ENCODE measurements around the gene MDFIC. TPM values are rescaled to one million over a fixed set of nuclear protein-coding genes. Genes with fewer than 3 reads are reported as not detected.

MDFIC gene
- total RNA-seq, 2 experiments from 2014 or later = 58.0 to 84.1 TPM

- no peak for ATAC-seq
- no peak for DNase-seq
- Mint-ChIP-seq H3K9me3 (ENCODE audit: low read depth) (no peaks in the 10 kb centered on the region), H3K27ac (no peak overlapping the region), H3K4me1 (peaks cover 39% of the 10 kb centered on the region), H3K4me3 (no peak overlapping the region), H3K27me3 (no peaks in the 10 kb centered on the region), H3K36me3 (peaks cover 13% of the 10 kb centered on the region)
- CTCF ChIA-PET = no interaction called here
Measured at GRCh38 chr7:114972567-114972966, 50.7 kb downstream of the MDFIC start.

GRCh38 chr7:114973147-114973546, 51.3 kb downstream of the MDFIC start:
- Mint-ChIP-seq H3K27ac (no peak overlapping the region), H3K9me3 (ENCODE audit: low read depth) (no peaks in the 10 kb centered on the region), H3K4me1 (peaks cover 39% of the 10 kb centered on the region), H3K27me3 (no peaks in the 10 kb centered on the region), H3K4me3 (no peak overlapping the region), H3K36me3 (peaks cover 12% of the 10 kb centered on the region)
- CTCF ChIA-PET = no interaction called here
- ATAC-seq (no peak), DNase-seq (no peak)

- Mint-ChIP-seq H3K27me3 (no peaks in the 10 kb centered on the region), H3K4me1 (peaks cover 39% of the 10 kb centered on the region), H3K4me3 (no peak overlapping the region), H3K27ac (no peak overlapping the region), H3K9me3 (ENCODE audit: low read depth) (no peaks in the 10 kb centered on the region), H3K36me3 (peaks cover 17% of the 10 kb centered on the region)
- DNase-seq = no peak
- CTCF ChIA-PET = no interaction called here
- ATAC-seq = no peak
Measured at GRCh38 chr7:114975401-114975800, 53.5 kb downstream of the MDFIC start.

- CTCF ChIA-PET = no interaction called here
- Mint-ChIP-seq H3K36me3 (peaks cover 26% of the 10 kb centered on the region), H3K4me3 (no peak overlapping the region), H3K4me1 (peaks cover 42% of the 10 kb centered on the region), H3K27me3 (no peaks in the 10 kb centered on the region), H3K27ac (no peak overlapping the region), H3K9me3 (ENCODE audit: low read depth) (no peaks in the 10 kb centered on the region)
- no peak for DNase-seq
- no peak for ATAC-seq
Measured at GRCh38 chr7:114976666-114977065, 54.8 kb downstream of the MDFIC start.

GRCh38 chr7:114977277-114977676, 55.4 kb downstream of the MDFIC start:
- Mint-ChIP-seq H3K27me3 (no peaks in the 10 kb centered on the region), H3K27ac (no peak overlapping the region), H3K4me3 (no peak overlapping the region), H3K4me1 (peaks cover 43% of the 10 kb centered on the region), H3K36me3 (peaks cover 32% of the 10 kb centered on the region), H3K9me3 (ENCODE audit: low read depth) (no peaks in the 10 kb centered on the region)
- DNase-seq = no peak
- CTCF ChIA-PET = no interaction called here
- no peak for ATAC-seq

- Mint-ChIP-seq H3K27me3 (no peaks in the 10 kb centered on the region), H3K36me3 (peaks cover 45% of the 10 kb centered on the region), H3K9me3 (ENCODE audit: low read depth) (no peaks in the 10 kb centered on the region), H3K4me3 (no peak overlapping the region), H3K27ac (no peak overlapping the region), H3K4me1 (peaks cover 37% of the 10 kb centered on the region)
- ATAC-seq (no peak), DNase-seq (no peak)
- CTCF ChIA-PET = no interaction called here
Measured at GRCh38 chr7:114979388-114979787, 57.5 kb downstream of the MDFIC start.

- Mint-ChIP-seq H3K27ac (peak overlapping the region; percentile 28), H3K4me1 (peaks cover 37% of the 10 kb centered on the region), H3K27me3 (no peaks in the 10 kb centered on the region), H3K36me3 (peaks cover 47% of the 10 kb centered on the region), H3K4me3 (no peak overlapping the region), H3K9me3 (ENCODE audit: low read depth) (no peaks in the 10 kb centered on the region)
- no peak for ATAC-seq
- CTCF ChIA-PET = no interaction called here
- no peak for DNase-seq
Measured at GRCh38 chr7:114979803-114980507, 58.1 kb downstream of the MDFIC start.

GRCh38 chr7:114981323-114981722, 59.4 kb downstream of the MDFIC start:
- peak overlapping the region; percentile 53 for H3K4me3 Mint-ChIP-seq
- H3K27ac Mint-ChIP-seq = peak overlapping the region; percentile 75
- peaks cover 58% of the 10 kb centered on the region for H3K36me3 Mint-ChIP-seq
- no peaks in the 10 kb centered on the region for H3K27me3 Mint-ChIP-seq
- no peaks in the 10 kb centered on the region for H3K9me3 Mint-ChIP-seq (ENCODE audit: low read depth)
- DNase-seq (no peak), ATAC-seq (peak; percentile 53)
- CTCF ChIA-PET = no interaction called here
- peaks cover 31% of the 10 kb centered on the region for H3K4me1 Mint-ChIP-seq

GRCh38 chr7:114985116-114985715, 63.3 kb downstream of the MDFIC start:
- no peak for DNase-seq
- H3K27ac Mint-ChIP-seq = no peak overlapping the region
- ATAC-seq = no peak
- H3K36me3 Mint-ChIP-seq = peaks cover 60% of the 10 kb centered on the region
- H3K27me3 Mint-ChIP-seq = no peaks in the 10 kb centered on the region
- CTCF ChIA-PET = no interaction called here
- H3K9me3 Mint-ChIP-seq (ENCODE audit: low read depth) = no peaks in the 10 kb centered on the region
- H3K4me1 Mint-ChIP-seq = peaks cover 23% of the 10 kb centered on the region
- no peak overlapping the region for H3K4me3 Mint-ChIP-seq

- H3K36me3 Mint-ChIP-seq = peaks cover 56% of the 10 kb centered on the region
- DNase-seq (no peak), ATAC-seq (no peak)
- no peaks in the 10 kb centered on the region for H3K27me3 Mint-ChIP-seq
- peaks cover 11% of the 10 kb centered on the region for H3K4me1 Mint-ChIP-seq
- no peaks in the 10 kb centered on the region for H3K9me3 Mint-ChIP-seq (ENCODE audit: low read depth)
- H3K4me3 Mint-ChIP-seq = no peak overlapping the region
- no peak overlapping the region for H3K27ac Mint-ChIP-seq
- CTCF ChIA-PET = interaction anchor here (1.0 kb wide), 1 partner anchor 12 kb away, joined by 3 read pairs; no protein-coding TSS in a partner anchor
Measured at GRCh38 chr7:114986190-114987180, 64.6 kb downstream of the MDFIC start.

GRCh38 chr7:114988026-114988425, 66.1 kb downstream of the MDFIC start:
- no peak overlapping the region for H3K4me3 Mint-ChIP-seq
- no peak for DNase-seq
- no peak overlapping the region for H3K27ac Mint-ChIP-seq
- peaks cover 3% of the 10 kb centered on the region for H3K4me1 Mint-ChIP-seq
- H3K9me3 Mint-ChIP-seq (ENCODE audit: low read depth) = no peaks in the 10 kb centered on the region
- ATAC-seq = no peak
- H3K36me3 Mint-ChIP-seq = peaks cover 49% of the 10 kb centered on the region
- no peaks in the 10 kb centered on the region for H3K27me3 Mint-ChIP-seq
- CTCF ChIA-PET = interaction anchor here (0.6 to 1.0 kb wide), 2 partner anchors 21 to 22 kb away, joined by 3 read pairs; no protein-coding TSS in a partner anchor

- Mint-ChIP-seq H3K27me3 (no peaks in the 10 kb centered on the region), H3K4me1 (peaks cover 8% of the 10 kb centered on the region), H3K4me3 (no peak overlapping the region), H3K27ac (no peak overlapping the region), H3K36me3 (peaks cover 49% of the 10 kb centered on the region), H3K9me3 (ENCODE audit: low read depth) (no peaks in the 10 kb centered on the region)
- no peak for DNase-seq
- ATAC-seq = no peak
- CTCF ChIA-PET = no interaction called here
Measured at GRCh38 chr7:114988755-114989375, 67.0 kb downstream of the MDFIC start.

- Mint-ChIP-seq H3K27ac (no peak overlapping the region), H3K36me3 (peaks cover 50% of the 10 kb centered on the region), H3K4me1 (peaks cover 8% of the 10 kb centered on the region), H3K9me3 (ENCODE audit: low read depth) (no peaks in the 10 kb centered on the region), H3K4me3 (no peak overlapping the region), H3K27me3 (no peaks in the 10 kb centered on the region)
- DNase-seq (no peak), ATAC-seq (no peak)
- CTCF ChIA-PET = no interaction called here
Measured at GRCh38 chr7:114989531-114989930, 67.6 kb downstream of the MDFIC start.

Measured in activated CD8-positive, alpha-beta memory T cell treated with anti-CD3 and anti-CD28 coated beads, Interleukin-2, amount 10 ng/mL, durations not matched to agents 7 days and 5 days (primary cell).